ENCODE data around the gene CFL1.
"Not testable (repeated sequence)": the region's sequence is repeated elsewhere in the genome, so short reads cannot be mapped to it uniquely, and the experiment has no call there.

The CFL1 gene

GRCh38 chr11:65832231-65832630, 25.7 kb downstream of the CFL1 start:
- not testable (repeated sequence) for H3K9ac ChIP-seq (ENCODE audit: low read depth, low read length); H3K4me3 ChIP-seq (ENCODE audit: low read length); H3K4me2 ChIP-seq (ENCODE audit: low read length); H3K36me3 ChIP-seq (ENCODE audit: insufficient read depth, low read length); H3K9me3 ChIP-seq (replicated peaks; ENCODE audit: low read length)
- Histone ChIP-seq H3K4me1 (ENCODE audit: control insufficient read depth, insufficient read depth, low read length) (peaks cover 14% of the 10 kb centered on the region), H3K27me3 (ENCODE audit: control insufficient read depth, insufficient read depth, low read length) (peaks cover 28% of the 10 kb centered on the region)

- H3K36me3 ChIP-seq (ENCODE audit: insufficient read depth, low read length) = no peaks in the 10 kb centered on the region
- no peak overlapping the region for H3K4me3 ChIP-seq (ENCODE audit: low read length)
These were observed 28.5 kb downstream of the CFL1 start for GRCh38 chr11:65829459-65829858.

GRCh38 chr11:65826984-65827735, 30.8 kb downstream of the CFL1 start:
- Histone ChIP-seq H3K9me3 (replicated peaks; ENCODE audit: low read length) (no peaks in the 10 kb centered on the region), H3K4me3 (ENCODE audit: low read length) (no peak overlapping the region), H3K9ac (ENCODE audit: low read depth, low read length) (no peak overlapping the region), H3K36me3 (ENCODE audit: insufficient read depth, low read length) (no peaks in the 10 kb centered on the region), H3K27me3 (ENCODE audit: control insufficient read depth, insufficient read depth, low read length) (peaks cover 17% of the 10 kb centered on the region), H3K4me1 (ENCODE audit: control insufficient read depth, insufficient read depth, low read length) (no peaks in the 10 kb centered on the region), H3K4me2 (ENCODE audit: low read length) (no peak overlapping the region)

More at GRCh38 chr11:65829459-65829858, 28.5 kb downstream of the CFL1 start:
- peaks cover 12% of the 10 kb centered on the region for H3K4me1 ChIP-seq (ENCODE audit: control insufficient read depth, insufficient read depth, low read length)
- no peak overlapping the region for H3K4me2 ChIP-seq (ENCODE audit: low read length)
- H3K9me3 ChIP-seq (replicated peaks; ENCODE audit: low read length) = no peaks in the 10 kb centered on the region
- no peak overlapping the region for H3K9ac ChIP-seq (ENCODE audit: low read depth, low read length)
- H3K27me3 ChIP-seq (ENCODE audit: control insufficient read depth, insufficient read depth, low read length) = peaks cover 28% of the 10 kb centered on the region

- H3K4me3 ChIP-seq (ENCODE audit: low read length) = no peak overlapping the region
These were observed 35.0 kb downstream of the CFL1 start for GRCh38 chr11:65822776-65823528.

GRCh38 chr11:65821107-65821506, 36.9 kb downstream of the CFL1 start:
- Histone ChIP-seq H3K4me2 (ENCODE audit: low read length) (no peak overlapping the region), H3K9me3 (replicated peaks; ENCODE audit: low read length) (no peaks in the 10 kb centered on the region), H3K36me3 (ENCODE audit: insufficient read depth, low read length) (no peaks in the 10 kb centered on the region), H3K4me1 (ENCODE audit: control insufficient read depth, insufficient read depth, low read length) (peaks cover 4% of the 10 kb centered on the region), H3K4me3 (ENCODE audit: low read length) (no peak overlapping the region), H3K9ac (ENCODE audit: low read depth, low read length) (no peak overlapping the region), H3K27me3 (ENCODE audit: control insufficient read depth, insufficient read depth, low read length) (peaks cover 3% of the 10 kb centered on the region)

More at GRCh38 chr11:65822776-65823528, 35.0 kb downstream of the CFL1 start:
- H3K4me1 ChIP-seq (ENCODE audit: control insufficient read depth, insufficient read depth, low read length) = no peaks in the 10 kb centered on the region
- no peaks in the 10 kb centered on the region for H3K9me3 ChIP-seq (replicated peaks; ENCODE audit: low read length)
- no peaks in the 10 kb centered on the region for H3K36me3 ChIP-seq (ENCODE audit: insufficient read depth, low read length)
- H3K27me3 ChIP-seq (ENCODE audit: control insufficient read depth, insufficient read depth, low read length) = no peaks in the 10 kb centered on the region
- H3K4me2 ChIP-seq (ENCODE audit: low read length) = no peak overlapping the region
- H3K9ac ChIP-seq (ENCODE audit: low read depth, low read length) = no peak overlapping the region

- Histone ChIP-seq H3K4me3 (ENCODE audit: low read length) (peak overlapping the region; percentile 89), H3K4me2 (ENCODE audit: low read length) (peak overlapping the region; percentile 97), H3K36me3 (ENCODE audit: insufficient read depth, low read length) (no peaks in the 10 kb centered on the region), H3K9ac (ENCODE audit: low read depth, low read length) (peak overlapping the region; percentile 81), H3K4me1 (ENCODE audit: control insufficient read depth, insufficient read depth, low read length) (peaks cover 4% of the 10 kb centered on the region), H3K9me3 (replicated peaks; ENCODE audit: low read length) (no peaks in the 10 kb centered on the region), H3K27me3 (ENCODE audit: control insufficient read depth, insufficient read depth, low read length) (peaks cover 11% of the 10 kb centered on the region)
These were observed 39.9 kb downstream of the CFL1 start for GRCh38 chr11:65817835-65818680.

GRCh38 chr11:65817312-65817834, 40.6 kb downstream of the CFL1 start:
- peak overlapping the region; percentile 97 for H3K4me2 ChIP-seq (ENCODE audit: low read length)

GRCh38 chr11:65816696-65817095, 41.3 kb downstream of the CFL1 start:
- Histone ChIP-seq H3K27me3 (ENCODE audit: control insufficient read depth, insufficient read depth, low read length) (peaks cover 22% of the 10 kb centered on the region), H3K4me2 (ENCODE audit: low read length) (no peak overlapping the region)

More at GRCh38 chr11:65817312-65817834, 40.6 kb downstream of the CFL1 start:
- Histone ChIP-seq H3K36me3 (ENCODE audit: insufficient read depth, low read length) (no peaks in the 10 kb centered on the region), H3K9me3 (replicated peaks; ENCODE audit: low read length) (no peaks in the 10 kb centered on the region), H3K4me1 (ENCODE audit: control insufficient read depth, insufficient read depth, low read length) (peaks cover 4% of the 10 kb centered on the region), H3K27me3 (ENCODE audit: control insufficient read depth, insufficient read depth, low read length) (peaks cover 16% of the 10 kb centered on the region), H3K4me3 (ENCODE audit: low read length) (peak overlapping the region; percentile 89), H3K9ac (ENCODE audit: low read depth, low read length) (peak overlapping the region; percentile 81)

GRCh38 chr11:65814986-65815565, 42.9 kb downstream of the CFL1 start:
- Histone ChIP-seq H3K36me3 (ENCODE audit: insufficient read depth, low read length) (no peaks in the 10 kb centered on the region), H3K27me3 (ENCODE audit: control insufficient read depth, insufficient read depth, low read length) (peaks cover 35% of the 10 kb centered on the region), H3K9ac (ENCODE audit: low read depth, low read length) (no peak overlapping the region), H3K4me3 (ENCODE audit: low read length) (no peak overlapping the region), H3K4me2 (ENCODE audit: low read length) (no peak overlapping the region), H3K4me1 (ENCODE audit: control insufficient read depth, insufficient read depth, low read length) (peaks cover 4% of the 10 kb centered on the region), H3K9me3 (replicated peaks; ENCODE audit: low read length) (no peaks in the 10 kb centered on the region)

More at GRCh38 chr11:65816696-65817095, 41.3 kb downstream of the CFL1 start:
- Histone ChIP-seq H3K9me3 (replicated peaks; ENCODE audit: low read length) (no peaks in the 10 kb centered on the region), H3K36me3 (ENCODE audit: insufficient read depth, low read length) (no peaks in the 10 kb centered on the region), H3K4me3 (ENCODE audit: low read length) (no peak overlapping the region), H3K9ac (ENCODE audit: low read depth, low read length) (no peak overlapping the region), H3K4me1 (ENCODE audit: control insufficient read depth, insufficient read depth, low read length) (peaks cover 4% of the 10 kb centered on the region)

GRCh38 chr11:65814131-65814985, 43.6 kb downstream of the CFL1 start:
- Histone ChIP-seq H3K9ac (ENCODE audit: low read depth, low read length) (no peak overlapping the region), H3K9me3 (replicated peaks; ENCODE audit: low read length) (no peaks in the 10 kb centered on the region), H3K4me1 (ENCODE audit: control insufficient read depth, insufficient read depth, low read length) (peaks cover 4% of the 10 kb centered on the region), H3K4me3 (ENCODE audit: low read length) (no peak overlapping the region), H3K4me2 (ENCODE audit: low read length) (no peak overlapping the region), H3K36me3 (ENCODE audit: insufficient read depth, low read length) (no peaks in the 10 kb centered on the region), H3K27me3 (ENCODE audit: control insufficient read depth, insufficient read depth, low read length) (peaks cover 42% of the 10 kb centered on the region)
